Activated CD4-positive, alpha-beta memory T cell treated with anti-CD3 and anti-CD28 coated beads, Interleukin-2, amount 10 ng/mL, durations not matched to agents 7 days and 5 days (primary cell): Measurements from ENCODE around the gene EPHB1. TPM values are rescaled to one million over a fixed set of nuclear protein-coding genes. Genes with fewer than 3 reads are reported as not detected.
A peak's percentile ranks its signal among the peaks of the same experiment; 100 is the strongest.

ENCODE experiments used
- CTCF ChIA-PET: fragments of 350-600 bp; sonication (Branson Sonifier 250); formaldehyde crosslinking; loops from one replicate; lab custom pipeline; 2021; ENCODE audit warnings: antibody characterized with exemption, inconsistent platforms; lab: Charles Lee
- POLR2A ChIA-PET: fragments of 350-600 bp; sonication (Branson Sonifier 250); formaldehyde crosslinking; loops from one replicate; lab custom pipeline; 2021; ENCODE audit warnings: antibody characterized with exemption; lab: Charles Lee
- DNase-seq: peaks from one replicate; pipeline ENCODE4 v3.0.0-alpha.2; 2020
- H3K27ac Mint-ChIP-seq: one replicate; pipeline ENCODE4 v1.8.0; 2021; ENCODE audit warnings: mild to moderate bottlenecking, mixed read lengths
- H3K27me3 Mint-ChIP-seq: one replicate; pipeline ENCODE4 v1.8.0; 2021; ENCODE audit warnings: mixed read lengths
- H3K36me3 Mint-ChIP-seq: one replicate; pipeline ENCODE4 v1.8.0; 2021; ENCODE audit warnings: low read depth, mixed read lengths
- H3K4me1 Mint-ChIP-seq: one replicate; pipeline ENCODE4 v1.8.0; 2021; ENCODE audit warnings: mixed read lengths
- H3K4me3 Mint-ChIP-seq: one replicate; pipeline ENCODE4 v1.8.0; 2021; ENCODE audit warnings: mild to moderate bottlenecking, mixed read lengths
- H3K9me3 Mint-ChIP-seq: one replicate; pipeline ENCODE4 v1.8.0; 2021; ENCODE audit warnings: mixed read lengths
- total RNA-seq, 2 experiments: library from RNA; stranded (reverse); gene quantifications; one replicate each; pipeline ENCODE4 v1.2.3, GENCODE V29; 2021

EPHB1 gene
- total RNA-seq, 2 experiments from 2014 or later, result 0.80 to 1.2 TPM

GRCh38 chr3:134803051-134803505, 8.0 kb downstream of the EPHB1 start:
- H3K36me3 Mint-ChIP-seq, result peaks cover 9% of the 10 kb centered on the region
- peaks cover 31% of the 10 kb centered on the region for H3K27me3 Mint-ChIP-seq
- H3K27ac Mint-ChIP-seq, result peak overlapping the region; percentile 84
- peaks cover 37% of the 10 kb centered on the region for H3K4me1 Mint-ChIP-seq
- CTCF ChIA-PET, result interaction anchor here (0.9 to 2.2 kb wide), 2 partner anchors 8 to 38 kb away, joined by 4 to 8 read pairs; partner anchors contain the start of gene EPHB1
- DNase-seq, result peak; percentile 61
- peak overlapping the region; percentile 5 for H3K4me3 Mint-ChIP-seq
- peaks cover 4% of the 10 kb centered on the region for H3K9me3 Mint-ChIP-seq
- POLR2A ChIA-PET, result interaction anchor here (1.1 to 1.2 kb wide), 2 partner anchors 27 to 317 kb away, joined by 3 read pairs; partner anchors contain the start of genes ANAPC13 and CEP63

DNA sequence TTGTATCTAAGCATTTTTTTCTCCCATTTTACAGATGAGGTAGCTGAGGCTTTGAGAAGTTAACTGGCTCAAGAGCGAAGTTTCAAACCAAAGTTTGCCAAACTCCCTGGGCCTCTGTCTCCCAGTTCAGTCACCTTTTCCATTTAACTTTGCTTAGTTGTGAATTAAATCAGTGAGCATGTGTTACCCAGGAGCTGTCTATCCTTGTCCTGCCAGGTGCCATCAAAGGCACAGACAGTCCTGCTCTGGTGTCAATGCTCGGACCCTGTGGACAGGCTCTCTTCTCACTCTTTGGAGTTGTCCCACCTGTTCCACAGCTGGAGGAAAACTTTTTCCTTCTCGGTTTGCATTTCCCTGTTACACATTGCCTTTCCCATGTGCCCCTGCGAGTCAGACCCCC, 8.6 kb downstream of the EPHB1 start:
- ChIA-PET POLR2A (interaction anchor here (1.1 kb wide), 1 partner anchor 318 kb away, joined by 3 read pairs; the partner anchor contains the start of genes ANAPC13 and CEP63), CTCF (interaction anchor here (2.2 kb wide), 1 partner anchor 37 kb away, joined by 8 read pairs; no protein-coding TSS in a partner anchor)
- no peak for DNase-seq
- peaks cover 37% of the 10 kb centered on the region for H3K4me1 Mint-ChIP-seq
- peaks cover 32% of the 10 kb centered on the region for H3K27me3 Mint-ChIP-seq
- no peak overlapping the region for H3K4me3 Mint-ChIP-seq
- H3K9me3 Mint-ChIP-seq, result peaks cover 4% of the 10 kb centered on the region
- H3K27ac Mint-ChIP-seq, result no peak overlapping the region
- peaks cover 9% of the 10 kb centered on the region for H3K36me3 Mint-ChIP-seq

- POLR2A ChIA-PET, result interaction anchor here (0.6 to 1.1 kb wide), 2 partner anchors 10 to 859 kb away, joined by 3 to 5 read pairs; partner anchors contain the start of gene EPHB1
- peaks cover 27% of the 10 kb centered on the region for H3K27me3 Mint-ChIP-seq
- peaks cover 9% of the 10 kb centered on the region for H3K36me3 Mint-ChIP-seq
- CTCF ChIA-PET, result interaction anchor here (2.2 kb wide), 1 partner anchor 36 kb away, joined by 8 read pairs; no protein-coding TSS in a partner anchor
- DNase-seq, result no peak
- H3K4me1 Mint-ChIP-seq, result peaks cover 37% of the 10 kb centered on the region
- H3K27ac Mint-ChIP-seq, result no peak overlapping the region
- H3K4me3 Mint-ChIP-seq, result no peak overlapping the region
- H3K9me3 Mint-ChIP-seq, result peaks cover 4% of the 10 kb centered on the region
Measured at GRCh38 chr3:134804508-134805480, 9.7 kb downstream of the EPHB1 start.

DNA sequence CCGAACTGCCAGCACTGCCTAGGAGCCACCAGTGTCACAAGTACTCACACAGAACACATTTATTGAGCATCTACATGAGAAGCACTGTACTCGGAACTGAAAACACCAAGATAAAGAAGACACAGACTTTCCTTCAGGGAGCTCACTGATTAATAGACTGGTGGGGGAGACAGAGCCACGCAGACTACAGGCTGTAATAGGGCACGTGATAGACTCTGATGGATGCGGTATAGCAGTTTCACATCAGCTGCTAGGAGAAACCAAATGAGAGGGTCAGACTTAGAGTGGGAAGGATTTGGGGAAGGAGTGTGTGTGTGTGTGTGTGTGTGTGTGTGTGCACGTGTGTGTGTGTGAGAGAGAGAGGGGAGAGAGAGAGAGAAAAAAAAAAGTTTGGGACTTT, 12.1 kb downstream of the EPHB1 start:
- Mint-ChIP-seq H3K27ac (no peak overlapping the region), H3K9me3 (peaks cover 4% of the 10 kb centered on the region), H3K27me3 (peaks cover 31% of the 10 kb centered on the region), H3K4me3 (no peak overlapping the region), H3K36me3 (peaks cover 9% of the 10 kb centered on the region), H3K4me1 (peaks cover 24% of the 10 kb centered on the region)
- POLR2A ChIA-PET, result interaction anchor here (1.2 kb wide), 1 partner anchor 10 kb away, joined by 3 read pairs; no protein-coding TSS in a partner anchor
- CTCF ChIA-PET, result no interaction called here
- DNase-seq, result no peak

GRCh38 chr3:134808835-134809234, 13.8 kb downstream of the EPHB1 start:
- POLR2A ChIA-PET, result no interaction called here
- Mint-ChIP-seq H3K9me3 (peaks cover 4% of the 10 kb centered on the region), H3K27me3 (peaks cover 31% of the 10 kb centered on the region), H3K27ac (no peak overlapping the region), H3K4me3 (no peak overlapping the region), H3K4me1 (peaks cover 8% of the 10 kb centered on the region), H3K36me3 (peaks cover 5% of the 10 kb centered on the region)
- CTCF ChIA-PET, result no interaction called here
- DNase-seq, result no peak

DNA sequence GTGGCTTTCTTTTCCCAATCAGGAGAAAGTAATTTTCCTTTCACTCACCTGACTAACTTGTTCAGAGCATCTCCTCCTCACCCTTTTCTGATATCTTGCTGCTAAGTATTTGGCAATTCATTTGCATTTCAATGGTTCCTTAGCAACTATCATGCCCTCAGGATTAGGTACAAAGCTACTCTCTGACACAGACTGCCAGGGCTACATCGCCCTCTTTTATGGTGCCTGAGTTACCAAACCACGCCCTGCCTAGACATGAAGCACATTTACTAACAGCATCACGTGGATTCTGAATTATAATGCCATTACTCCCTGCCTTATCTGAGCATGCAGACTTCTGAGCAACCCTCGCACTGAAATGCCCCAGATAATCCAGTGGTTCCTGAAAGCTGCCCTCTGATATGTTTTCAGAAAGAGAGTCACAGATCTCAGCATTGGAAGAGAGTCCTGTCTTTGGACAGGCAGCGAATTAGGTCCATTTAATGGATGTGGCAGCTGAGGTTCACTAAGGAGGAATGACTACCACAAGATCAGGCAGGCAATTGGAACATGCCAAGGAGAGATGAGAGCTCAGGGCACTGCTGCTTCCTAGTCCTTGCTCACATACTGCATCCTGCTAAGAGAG, 14.5 kb downstream of the EPHB1 start:
- ChIA-PET POLR2A (no interaction called here), CTCF (no interaction called here)
- Mint-ChIP-seq H3K4me1 (peaks cover 4% of the 10 kb centered on the region), H3K9me3 (peaks cover 2% of the 10 kb centered on the region), H3K4me3 (no peak overlapping the region), H3K27ac (no peak overlapping the region), H3K36me3 (peaks cover 2% of the 10 kb centered on the region), H3K27me3 (peaks cover 30% of the 10 kb centered on the region)
- DNase-seq, result no peak

- Mint-ChIP-seq H3K4me1 (peaks cover 3% of the 10 kb centered on the region), H3K9me3 (no peaks in the 10 kb centered on the region), H3K27ac (no peak overlapping the region), H3K4me3 (no peak overlapping the region), H3K36me3 (no peaks in the 10 kb centered on the region), H3K27me3 (peaks cover 30% of the 10 kb centered on the region)
- no peak for DNase-seq
- ChIA-PET CTCF (no interaction called here), POLR2A (no interaction called here)
Measured at GRCh38 chr3:134810052-134810435, 15.0 kb downstream of the EPHB1 start.

DNA sequence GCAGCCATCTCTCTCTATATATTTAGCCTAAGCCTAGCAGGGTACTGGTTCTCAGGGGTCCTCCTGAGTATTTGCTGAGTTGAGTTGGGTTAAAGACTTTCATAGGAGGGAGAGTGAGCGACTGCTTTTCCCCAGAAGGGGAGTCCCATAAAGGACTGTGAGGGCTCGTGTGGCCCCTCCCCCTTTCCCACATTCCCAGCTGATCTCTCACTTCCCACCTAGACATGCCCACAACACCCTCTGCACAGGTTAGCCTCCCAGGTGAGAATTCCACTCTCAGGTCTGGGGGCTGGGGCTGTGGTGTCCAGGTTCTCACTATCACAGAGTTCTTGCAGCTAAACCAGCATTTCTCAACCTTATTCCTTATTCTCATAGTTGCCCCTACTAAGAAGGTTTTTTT, 15.8 kb downstream of the EPHB1 start:
- Mint-ChIP-seq H3K4me3 (no peak overlapping the region), H3K27ac (no peak overlapping the region)
- POLR2A ChIA-PET, result no interaction called here

DNA sequence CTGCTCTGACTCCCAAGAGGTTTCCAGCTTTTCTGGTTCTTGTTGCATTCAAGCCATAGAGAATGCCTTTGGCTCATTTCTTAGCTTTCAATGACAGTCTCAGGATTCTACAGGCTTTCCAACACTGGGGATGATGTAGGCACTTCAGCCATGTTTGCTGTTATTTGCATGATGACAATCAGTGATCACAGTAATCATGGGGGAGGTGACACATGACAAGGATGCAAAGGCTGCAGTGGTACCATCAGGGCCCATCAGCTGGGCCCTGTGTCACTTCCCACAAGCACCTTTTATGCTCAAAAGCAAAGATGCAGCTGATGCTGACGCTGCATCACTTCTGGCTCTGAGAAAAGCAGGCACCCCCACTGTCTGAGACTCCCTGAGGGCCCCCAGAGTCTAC, 18.6 kb downstream of the EPHB1 start:
- no peak for DNase-seq
- Mint-ChIP-seq H3K27ac (no peak overlapping the region), H3K27me3 (peaks cover 12% of the 10 kb centered on the region), H3K4me1 (no peaks in the 10 kb centered on the region), H3K36me3 (no peaks in the 10 kb centered on the region), H3K9me3 (no peaks in the 10 kb centered on the region), H3K4me3 (no peak overlapping the region)
- ChIA-PET POLR2A (no interaction called here), CTCF (interaction anchor here (1.2 kb wide), 1 partner anchor 19 kb away, joined by 3 read pairs; the partner anchor contains the start of gene EPHB1)

More for the DNA sequence above, 15.8 kb downstream of the EPHB1 start:
- CTCF ChIA-PET, result no interaction called here
- peaks cover 24% of the 10 kb centered on the region for H3K27me3 Mint-ChIP-seq
- H3K36me3 Mint-ChIP-seq, result no peaks in the 10 kb centered on the region
- no peaks in the 10 kb centered on the region for H3K9me3 Mint-ChIP-seq
- DNase-seq, result no peak
- H3K4me1 Mint-ChIP-seq, result no peaks in the 10 kb centered on the region

- ChIA-PET CTCF (interaction anchor here (1.3 kb wide), 1 partner anchor 9 kb away, joined by 3 read pairs; no protein-coding TSS in a partner anchor), POLR2A (no interaction called here)
- H3K9me3 Mint-ChIP-seq, result no peaks in the 10 kb centered on the region
- H3K4me1 Mint-ChIP-seq, result no peaks in the 10 kb centered on the region
- H3K36me3 Mint-ChIP-seq, result no peaks in the 10 kb centered on the region
- peaks cover 8% of the 10 kb centered on the region for H3K27me3 Mint-ChIP-seq
- DNase-seq, result no peak
- no peak overlapping the region for H3K4me3 Mint-ChIP-seq
- H3K27ac Mint-ChIP-seq, result no peak overlapping the region
Measured at GRCh38 chr3:134815519-134815918, 20.5 kb downstream of the EPHB1 start.

- no peak overlapping the region for H3K27ac Mint-ChIP-seq
- H3K4me3 Mint-ChIP-seq, result no peak overlapping the region
- CTCF ChIA-PET, result no interaction called here
- H3K9me3 Mint-ChIP-seq, result no peaks in the 10 kb centered on the region
- H3K36me3 Mint-ChIP-seq, result no peaks in the 10 kb centered on the region
- POLR2A ChIA-PET, result interaction anchor here (1.2 kb wide), 1 partner anchor 10 kb away, joined by 3 read pairs; no protein-coding TSS in a partner anchor
- no peak for DNase-seq
- H3K4me1 Mint-ChIP-seq, result no peaks in the 10 kb centered on the region
- peaks cover 6% of the 10 kb centered on the region for H3K27me3 Mint-ChIP-seq
Measured at GRCh38 chr3:134816623-134817022, 21.6 kb downstream of the EPHB1 start.

DNA sequence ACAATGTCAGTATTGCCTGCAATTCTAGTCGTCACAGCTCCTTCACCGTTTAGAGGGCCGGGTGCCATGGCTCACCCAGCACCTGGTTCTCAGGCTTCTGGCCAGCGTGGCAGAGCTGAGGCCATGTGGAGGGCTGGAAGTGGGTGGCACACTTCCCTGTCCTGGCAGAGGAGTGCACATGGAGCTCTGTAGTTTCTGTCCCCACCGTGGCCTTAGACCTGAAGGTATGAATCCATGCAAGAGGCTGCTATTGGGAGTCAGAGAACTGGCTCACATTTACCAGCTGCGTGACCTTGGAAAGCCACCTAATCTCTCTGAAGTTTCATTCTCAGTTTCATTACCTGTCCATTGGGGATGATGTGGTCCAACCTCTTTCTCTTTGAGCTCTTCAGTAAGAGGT, 22.2 kb downstream of the EPHB1 start:
- ChIA-PET CTCF (interaction anchor here (0.8 to 1.2 kb wide), 2 partner anchors 23 to 63 kb away, joined by 3 read pairs; partner anchors contain the start of gene EPHB1), POLR2A (interaction anchor here (1.2 kb wide), 1 partner anchor 10 kb away, joined by 3 read pairs; no protein-coding TSS in a partner anchor)
- Mint-ChIP-seq H3K36me3 (no peaks in the 10 kb centered on the region), H3K4me1 (no peaks in the 10 kb centered on the region), H3K27ac (no peak overlapping the region), H3K9me3 (no peaks in the 10 kb centered on the region), H3K4me3 (no peak overlapping the region), H3K27me3 (peaks cover 6% of the 10 kb centered on the region)
- no peak for DNase-seq
